CD4-positive, alpha-beta T cell treated with Interleukin-17A for 4 hours (primary cell): Measurements from ENCODE around the gene KLHL18.
"Not testable (repeated sequence)": the region's sequence is repeated elsewhere in the genome, so short reads cannot be mapped to it uniquely, and the experiment has no call there.

Source experiments
- DNase-seq: peaks from one replicate; pipeline ENCODE4 v3.0.0-alpha.2; 2020; ENCODE audit warnings: mixed read lengths

Gene KLHL18

DNA sequence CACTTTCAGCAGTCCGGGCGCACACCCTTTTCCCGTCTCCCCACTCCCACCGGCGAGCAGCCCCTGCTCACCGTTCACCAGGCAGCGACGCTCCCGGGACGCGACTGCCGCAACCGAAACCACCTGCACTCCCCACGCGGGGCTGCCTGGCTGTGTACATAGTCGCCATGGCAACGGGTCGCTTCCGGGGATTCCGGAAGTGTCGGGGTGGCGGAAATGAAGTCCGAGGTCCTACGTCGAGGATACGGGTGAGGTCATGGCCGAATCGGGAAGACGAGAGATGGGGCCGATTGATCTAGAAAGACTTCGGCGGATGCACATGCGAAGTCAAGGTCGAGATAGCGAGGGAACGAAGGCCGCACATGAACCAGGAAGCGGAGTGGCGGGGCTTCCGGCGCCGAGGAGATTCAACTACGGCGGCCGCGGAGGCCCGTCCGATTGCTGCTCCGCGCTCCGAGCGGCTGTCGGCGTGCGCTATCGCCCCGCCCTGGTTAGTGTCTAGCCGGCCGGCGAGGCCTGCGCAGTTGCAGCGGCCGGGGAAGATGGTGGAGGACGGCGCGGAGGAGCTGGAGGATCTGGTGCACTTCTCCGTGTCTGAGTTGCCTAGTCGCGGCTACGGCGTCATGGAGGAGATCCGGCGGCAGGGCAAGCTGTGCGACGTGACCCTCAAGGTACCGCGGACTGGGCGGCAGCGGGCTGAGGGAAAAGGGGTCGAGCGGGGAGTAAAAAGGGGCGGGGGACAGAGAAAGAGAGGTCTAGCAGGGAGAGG lies at the start of gene KLHL18, which contains the start of gene KIF9:
KLHL18 (plus strand) TSS at position 521 of the 769 bp plus-strand sequence; CDS start at position 543, 22 bp downstream.
KIF9 (minus strand) TSS at position 376 of the 769 bp plus-strand sequence. CDS start 5,425 bp downstream, outside the sequence.
- peak; percentile 97 for DNase-seq

DNA sequence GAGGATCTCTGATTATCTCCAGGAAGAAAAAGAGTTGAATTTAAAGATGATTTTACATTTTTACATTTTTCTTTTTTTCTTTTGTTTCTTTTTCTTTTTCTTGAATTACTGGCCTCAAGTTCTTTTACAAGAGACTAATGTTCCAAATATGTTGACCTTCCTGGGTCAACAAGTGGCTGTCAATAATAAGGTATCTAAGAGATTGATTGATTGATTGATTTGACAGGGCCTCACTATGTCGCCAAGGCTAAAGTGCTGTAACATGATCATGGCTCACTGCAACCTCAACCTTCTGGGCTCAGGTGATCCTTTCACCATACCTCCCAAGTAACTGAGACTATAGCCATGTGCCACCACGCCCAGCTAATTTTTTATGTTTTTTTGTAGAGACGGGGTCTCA lies 44.7 kb upstream of the KLHL18 start:
- no peak for DNase-seq

DNA sequence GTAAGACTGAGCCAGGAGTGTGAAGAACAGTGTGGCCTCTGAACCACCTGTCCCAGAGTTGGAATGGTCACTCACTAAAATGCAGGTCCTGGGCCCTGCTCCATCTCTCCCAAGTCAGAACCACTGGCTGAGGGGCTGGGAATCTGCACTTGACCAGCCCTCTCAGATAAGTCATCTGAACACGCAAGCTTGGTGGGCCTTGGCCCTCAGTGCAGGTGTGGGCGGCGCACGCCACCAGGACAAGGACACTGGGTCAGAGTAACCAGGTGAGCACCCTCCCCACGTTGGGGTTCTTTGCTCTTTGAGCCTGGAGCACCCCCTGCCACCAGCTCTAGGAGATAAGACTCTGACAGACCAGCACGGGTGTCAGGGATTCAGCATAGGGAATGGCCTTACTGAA lies 42.8 kb upstream of the KLHL18 start:
- no peak for DNase-seq

DNA sequence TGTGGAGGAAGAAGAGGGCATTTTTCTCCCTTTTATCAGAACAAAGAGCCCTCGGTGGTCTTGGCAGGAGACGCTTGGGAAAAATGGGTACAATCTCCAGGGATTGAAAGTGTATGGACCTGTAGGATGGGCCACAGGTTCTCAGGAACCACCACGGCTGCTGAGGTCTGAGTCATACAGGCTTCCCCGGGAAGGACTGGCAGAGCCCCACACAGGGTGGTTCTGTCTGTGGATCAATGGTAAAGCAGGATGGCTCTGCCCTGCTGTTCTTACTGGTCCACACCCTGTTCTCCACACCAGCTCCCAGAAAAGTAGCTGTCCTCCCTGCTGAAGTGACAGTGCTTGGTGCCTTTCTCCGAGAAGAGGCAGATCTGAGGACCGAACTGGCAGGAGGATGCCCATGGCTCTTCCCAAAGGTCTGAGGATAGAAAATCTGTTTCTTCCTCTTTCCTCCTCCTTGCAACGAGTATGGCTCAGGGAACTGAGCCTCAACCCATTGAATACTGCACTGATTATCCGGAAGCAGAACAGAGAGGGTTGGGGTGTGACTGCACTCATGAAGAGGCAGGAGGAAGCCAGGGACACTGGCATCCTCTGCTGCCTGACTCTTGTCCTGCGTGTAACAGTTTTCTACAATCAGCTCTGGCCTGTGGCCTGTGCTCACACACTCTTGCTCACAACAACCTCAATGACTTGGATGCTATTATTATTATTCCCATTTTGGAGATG lies 39.2 kb upstream of the KLHL18 start:
- no peak for DNase-seq

DNA sequence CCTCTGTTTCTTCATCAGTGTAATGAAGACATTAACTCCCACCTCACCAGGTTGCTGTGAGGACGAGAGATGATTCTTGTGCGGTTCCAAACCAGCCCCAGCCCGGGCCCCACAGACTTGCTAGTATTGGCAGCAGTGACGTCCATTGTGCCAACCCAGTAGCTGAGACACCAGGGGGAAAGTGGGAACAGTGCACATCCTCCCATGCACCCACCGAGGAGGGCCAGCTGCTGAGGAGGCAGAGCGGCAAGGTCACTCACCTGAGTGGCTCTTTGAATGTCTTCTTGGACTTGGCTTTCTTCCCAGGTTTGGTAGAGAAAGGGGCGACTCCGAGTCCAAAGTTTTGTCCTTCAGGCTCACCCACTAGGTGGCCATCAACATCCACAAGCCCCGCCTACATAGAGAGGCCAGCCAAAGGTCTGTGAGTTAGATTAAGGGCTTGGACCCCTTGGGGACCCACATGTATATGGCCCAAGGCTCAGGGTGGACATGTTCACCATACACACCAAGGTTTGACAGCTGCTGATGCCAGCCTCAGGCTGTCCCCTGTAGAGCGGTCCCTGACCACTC lies 38.1 kb upstream of the KLHL18 start:
- no peak for DNase-seq

DNA sequence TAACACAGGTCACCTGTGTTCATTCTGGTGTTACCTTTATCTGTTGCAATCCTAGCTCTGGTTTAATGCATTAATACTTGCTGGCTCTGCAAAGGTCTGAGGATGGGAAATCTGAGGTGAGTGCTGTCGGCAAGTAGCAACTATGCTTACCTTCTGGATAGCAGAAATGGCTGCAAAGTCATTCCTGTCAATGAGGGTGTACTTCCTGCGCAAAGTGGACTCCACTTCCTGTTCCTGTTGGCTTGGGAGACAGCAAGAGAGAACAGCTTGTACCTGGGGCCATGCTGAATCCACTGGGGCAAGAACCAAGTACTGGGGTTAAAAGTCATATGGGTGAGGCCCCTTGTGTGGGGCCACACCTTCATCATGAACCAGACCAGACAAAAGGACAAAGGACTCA lies 37.5 kb upstream of the KLHL18 start:
- no peak for DNase-seq

DNA sequence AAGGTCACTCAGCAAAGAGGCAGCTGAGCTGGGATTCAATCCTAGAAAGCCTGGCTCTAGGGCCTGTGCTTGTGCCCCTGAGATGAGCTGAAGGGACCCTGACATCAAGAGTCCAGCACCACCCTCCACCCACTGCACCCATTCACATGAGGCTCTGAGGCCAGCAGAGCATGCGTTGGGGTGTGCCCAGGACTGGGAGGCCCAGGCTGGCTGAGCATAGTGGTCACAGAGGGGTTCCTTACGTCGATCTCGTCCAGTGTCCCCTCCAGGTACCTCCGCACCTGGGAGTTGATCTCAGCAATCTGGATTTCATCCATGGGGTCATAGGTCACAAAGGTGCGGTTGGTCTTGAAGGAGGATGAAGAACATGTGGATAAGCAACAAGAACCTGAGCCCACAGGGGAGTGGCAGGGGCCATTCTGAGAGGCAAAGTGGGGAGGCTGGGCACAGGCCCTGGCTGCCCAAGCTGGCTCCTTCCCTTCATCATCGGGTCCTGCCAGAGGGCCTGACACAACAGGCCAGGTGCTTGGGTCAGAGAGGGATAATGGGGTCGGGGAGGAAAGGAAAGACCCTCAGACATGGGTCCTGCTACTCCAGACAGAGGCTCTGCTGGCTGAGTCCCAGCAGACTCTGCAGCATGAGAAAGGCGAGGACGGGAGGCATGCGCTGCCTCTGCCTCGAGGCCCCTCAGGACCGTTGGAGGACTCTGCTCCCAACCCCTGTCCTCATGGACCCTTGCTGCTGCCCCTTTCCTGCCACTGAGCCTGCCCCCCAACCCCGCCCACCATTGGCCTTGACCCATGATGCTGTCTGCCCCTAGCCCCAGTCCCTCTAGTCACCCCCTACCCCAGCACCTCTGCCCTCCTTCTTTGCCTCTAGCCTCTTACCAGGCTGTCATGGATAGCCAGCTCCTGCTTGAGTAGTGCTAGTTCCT lies 35.3 kb upstream of the KLHL18 start:
- no peak for DNase-seq

DNA sequence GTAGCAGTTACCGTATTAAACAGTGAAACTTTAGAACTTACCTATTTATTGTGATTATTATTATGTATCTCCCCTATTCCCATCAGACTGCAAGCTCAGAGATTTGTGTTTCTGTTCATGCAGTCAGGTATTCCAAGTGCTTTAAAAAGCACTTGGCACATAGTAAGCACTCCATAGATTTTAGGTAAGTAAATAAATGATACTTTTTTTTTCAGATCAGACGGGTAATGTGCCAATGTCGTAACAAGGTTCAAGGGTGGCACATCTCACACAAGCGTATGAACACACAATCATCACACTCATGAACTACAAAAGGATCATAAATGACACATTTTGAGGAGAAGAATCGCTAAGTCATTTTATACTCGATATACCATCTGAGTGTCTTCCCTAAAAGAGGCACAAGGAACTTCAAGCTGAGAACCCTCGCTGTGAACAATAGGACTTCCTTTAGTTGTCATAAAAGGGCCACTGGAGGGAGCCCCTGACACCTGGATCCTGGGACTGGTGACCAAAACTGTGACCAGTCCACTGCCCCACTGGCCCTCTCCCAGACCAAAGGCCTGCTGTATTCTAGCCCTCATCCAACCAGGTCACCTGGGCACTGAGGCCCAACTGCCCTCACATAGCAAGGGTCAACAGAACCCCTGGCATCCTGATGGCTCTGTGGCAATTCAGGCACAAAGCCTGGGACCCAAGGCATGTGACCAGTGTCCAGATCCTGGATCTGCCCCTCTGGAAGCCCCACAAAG lies 32.3 kb upstream of the KLHL18 start:
- DNase-seq: no peak

DNA sequence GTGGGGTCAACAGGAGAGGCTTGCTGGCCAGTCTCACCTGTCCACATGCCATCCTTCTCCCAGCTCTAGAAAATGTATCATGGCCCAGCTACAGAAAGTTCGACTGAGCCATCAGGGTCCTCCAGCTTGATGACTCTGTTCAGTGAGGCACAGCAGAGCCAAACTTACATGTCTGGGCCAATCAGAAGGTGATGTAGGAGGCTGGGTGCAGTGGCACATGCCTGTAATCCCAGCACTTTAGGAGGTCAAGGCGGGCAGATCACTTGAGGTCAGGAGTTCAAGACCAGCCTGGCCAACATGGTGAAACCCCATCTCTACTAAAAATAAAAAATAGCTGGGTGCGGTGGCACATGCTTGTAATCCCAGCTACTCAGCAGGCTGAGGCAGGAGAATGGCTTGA lies 31.7 kb upstream of the KLHL18 start:
- DNase-seq: not testable (repeated sequence)

DNA sequence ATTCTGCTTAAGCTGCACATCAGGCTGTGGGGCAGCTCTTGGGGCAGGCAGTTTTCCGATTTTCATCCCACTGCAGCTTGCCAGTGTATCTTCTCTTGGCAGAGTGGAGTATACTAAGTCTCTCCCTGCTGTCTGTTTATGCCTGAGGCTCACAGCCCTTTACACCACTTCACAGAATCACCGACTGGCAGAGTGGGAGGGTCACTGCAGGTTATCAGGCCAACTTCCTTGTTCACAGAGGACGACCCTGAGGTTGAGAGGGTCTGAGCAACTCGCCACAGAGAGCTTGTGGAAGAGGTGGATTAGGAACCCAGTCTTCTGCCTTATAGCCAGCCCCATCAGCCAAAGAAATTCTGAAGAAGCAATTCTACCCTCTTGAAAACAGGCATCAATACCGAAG lies 31.1 kb upstream of the KLHL18 start:
- DNase-seq: no peak

DNA sequence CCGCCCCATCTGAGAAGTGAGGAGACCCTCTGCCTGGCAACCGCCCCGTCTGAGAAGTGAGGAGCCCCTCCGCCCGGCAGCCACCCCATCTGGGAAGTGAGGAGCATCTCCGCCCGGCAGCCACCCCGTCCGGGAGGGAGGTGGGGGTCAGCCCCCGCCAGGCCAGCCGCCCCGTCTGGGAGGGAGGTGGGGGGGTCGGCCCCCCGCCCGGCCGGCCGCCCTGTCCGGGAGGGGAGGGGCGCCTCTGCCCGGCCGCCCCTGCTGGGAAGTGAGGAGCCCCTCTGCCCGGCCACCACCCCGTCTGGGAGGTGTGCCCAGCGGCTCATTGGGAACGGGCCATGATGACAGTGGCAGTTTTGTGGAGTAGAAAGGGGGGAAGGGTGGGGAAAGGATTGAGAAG lies 26.4 kb upstream of the KLHL18 start:
- not testable (repeated sequence) for DNase-seq

DNA sequence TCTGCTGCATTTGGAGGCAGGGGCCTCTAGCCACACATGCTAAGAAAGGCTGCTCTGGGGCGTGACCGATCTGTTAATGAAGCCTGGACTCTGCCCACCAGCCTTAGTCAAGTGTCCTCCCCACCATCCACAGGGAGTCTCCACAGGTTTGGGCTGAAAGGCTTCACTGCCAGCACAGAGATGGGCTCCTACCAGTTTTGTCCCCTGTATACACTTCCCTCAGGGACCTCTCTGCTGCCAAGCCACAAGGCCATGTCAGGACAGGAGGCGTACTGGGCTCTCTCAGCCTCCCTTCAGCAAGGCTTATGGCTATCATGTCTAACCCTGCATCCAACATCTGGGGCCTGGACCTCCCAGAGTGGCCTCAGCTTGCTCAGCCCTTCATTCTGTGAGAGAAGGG lies 23.6 kb upstream of the KLHL18 start:
- no peak for DNase-seq

DNA sequence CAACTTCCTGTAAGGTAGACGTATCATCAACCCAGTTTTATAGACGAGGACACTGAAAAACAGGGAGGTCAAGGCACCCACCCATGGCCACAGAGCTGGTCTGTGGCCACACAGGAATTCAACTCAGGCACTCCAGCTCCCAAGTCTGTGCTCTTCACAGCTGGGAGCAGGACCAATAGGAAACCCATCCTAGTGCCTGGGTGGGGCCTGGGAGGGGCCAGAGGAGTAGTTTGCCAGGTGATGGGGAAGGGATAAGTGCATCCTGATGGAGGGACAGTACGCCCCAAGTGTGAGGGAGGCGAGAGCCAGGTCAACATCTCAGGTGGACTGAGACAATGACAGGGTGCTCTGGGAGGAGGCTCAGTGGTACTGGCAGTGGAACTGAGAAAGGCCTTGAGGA lies 22.1 kb upstream of the KLHL18 start:
- DNase-seq: no peak

DNA sequence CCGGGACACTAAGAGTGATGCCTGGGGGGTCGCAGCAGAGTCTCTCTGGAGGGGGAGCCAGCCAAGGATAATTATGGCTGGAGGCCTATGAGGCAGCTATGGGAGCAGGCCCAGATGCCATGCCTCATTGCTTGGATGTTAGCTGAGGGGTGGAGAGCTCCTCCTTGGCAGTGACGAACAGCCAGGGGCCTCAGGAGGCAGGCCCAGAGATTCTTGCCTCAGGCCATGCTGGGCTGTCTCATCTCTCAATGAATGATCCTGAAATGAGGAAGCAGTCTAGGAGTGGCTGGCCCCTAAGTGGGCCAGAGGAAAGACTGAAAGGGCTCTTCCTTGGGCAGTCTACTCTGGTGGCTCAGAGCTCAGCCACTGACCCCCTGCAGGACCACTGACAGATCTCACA lies 21.4 kb upstream of the KLHL18 start:
- no peak for DNase-seq

DNA sequence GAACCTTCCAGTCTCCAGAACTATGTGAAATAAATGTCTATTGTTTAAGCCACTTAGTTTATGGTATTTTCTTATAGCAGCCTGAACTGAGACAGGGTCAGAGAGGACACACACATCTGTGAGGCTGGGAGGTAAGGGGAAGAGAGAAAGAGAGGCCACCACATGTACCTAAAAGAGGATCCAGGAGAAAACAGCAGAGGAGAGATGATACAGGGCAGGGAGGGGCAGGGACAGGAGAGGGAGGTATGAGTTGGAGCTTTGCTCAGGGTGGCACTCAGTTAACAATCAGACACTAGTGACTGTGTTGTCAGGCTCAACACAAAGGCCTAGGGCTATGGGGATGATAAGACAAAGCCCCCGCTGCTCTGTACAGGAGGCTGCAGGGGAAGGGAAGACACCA lies 17.7 kb upstream of the KLHL18 start:
- no peak for DNase-seq

DNA sequence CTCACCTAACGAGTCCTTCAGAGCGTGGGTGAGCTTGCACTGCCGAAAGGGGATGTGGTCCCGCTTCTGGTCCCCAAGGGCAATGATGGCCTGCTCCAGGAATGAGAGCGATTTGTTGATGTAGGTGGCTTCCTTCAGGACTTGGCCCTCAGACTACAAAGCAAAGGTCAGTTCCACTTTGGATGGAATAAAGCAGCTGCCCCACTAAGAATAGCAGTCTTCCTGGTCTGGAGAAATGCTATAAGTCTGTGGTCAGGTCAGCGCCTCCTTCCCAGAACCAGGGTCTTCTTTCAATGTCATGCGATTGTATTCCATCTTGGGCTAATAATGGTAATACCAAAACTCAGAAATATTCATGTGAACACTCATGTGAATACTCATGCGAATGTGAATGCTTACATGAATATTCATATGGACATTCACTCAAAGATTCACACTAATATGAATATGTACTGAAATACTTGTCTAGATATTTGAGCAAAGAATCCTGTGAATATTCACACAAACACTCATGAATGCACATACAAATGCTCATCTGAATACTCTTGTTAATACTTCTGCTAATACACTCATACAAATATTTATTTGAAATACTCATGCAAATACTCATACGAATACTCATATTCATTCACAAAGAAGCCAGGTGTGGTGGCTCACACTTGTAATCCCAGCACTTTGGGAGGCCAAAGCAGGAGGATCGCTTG lies 16.9 kb upstream of the KLHL18 start:
- DNase-seq: no peak

DNA sequence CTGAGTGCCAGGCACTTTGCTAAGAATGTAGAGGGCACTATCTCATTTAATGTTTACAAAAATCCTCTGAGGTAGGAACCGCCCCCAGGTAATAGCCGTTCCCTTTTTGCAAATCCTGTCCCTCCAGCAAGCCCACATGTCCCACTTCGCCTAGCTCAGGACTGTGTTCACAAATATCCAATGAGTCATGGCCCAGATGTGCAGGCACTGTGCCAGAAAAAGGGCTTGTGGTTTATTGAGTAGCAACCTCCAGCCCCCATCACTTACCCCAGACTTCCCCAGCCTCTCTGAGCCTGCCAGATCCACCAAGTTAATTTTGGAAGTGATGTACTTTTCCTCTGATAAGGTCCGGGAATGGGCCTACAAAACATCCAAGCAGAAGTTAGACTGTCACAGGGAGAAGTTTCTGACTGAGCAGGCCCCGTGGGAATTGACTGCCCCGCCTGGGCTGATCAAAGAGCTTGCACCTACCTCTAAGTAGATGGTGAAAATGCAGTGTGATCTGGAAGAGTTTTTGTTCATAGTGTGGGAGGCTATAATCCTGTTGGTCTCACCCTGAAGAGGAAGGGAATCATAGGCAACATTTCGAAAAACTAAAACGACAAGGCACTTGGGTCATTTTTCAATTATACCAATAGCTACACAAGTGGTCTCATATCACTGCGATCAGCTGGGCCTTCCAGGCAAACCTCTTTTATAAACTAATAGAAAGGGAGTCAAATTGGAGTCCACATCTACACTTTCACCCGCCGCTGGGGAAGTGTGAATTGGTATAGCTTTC lies 15.8 kb upstream of the KLHL18 start:
- peak; percentile 71 for DNase-seq

DNA sequence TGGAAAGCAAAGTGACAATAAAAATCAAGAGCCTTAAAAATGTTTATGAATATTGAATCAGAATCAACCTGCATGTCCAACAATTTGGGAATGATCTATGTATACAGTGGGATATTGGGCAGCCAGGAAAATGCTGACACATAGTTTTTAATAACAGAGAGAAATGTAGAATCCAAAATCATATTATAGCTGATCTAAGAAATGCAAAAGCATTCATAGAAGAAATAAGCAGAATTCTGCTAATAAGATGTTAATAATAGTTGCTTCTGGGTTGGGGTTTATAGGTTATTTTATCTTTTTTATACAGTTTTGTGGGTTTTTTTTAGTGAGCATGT lies 15.3 kb upstream of the KLHL18 start:
- no peak for DNase-seq

DNA sequence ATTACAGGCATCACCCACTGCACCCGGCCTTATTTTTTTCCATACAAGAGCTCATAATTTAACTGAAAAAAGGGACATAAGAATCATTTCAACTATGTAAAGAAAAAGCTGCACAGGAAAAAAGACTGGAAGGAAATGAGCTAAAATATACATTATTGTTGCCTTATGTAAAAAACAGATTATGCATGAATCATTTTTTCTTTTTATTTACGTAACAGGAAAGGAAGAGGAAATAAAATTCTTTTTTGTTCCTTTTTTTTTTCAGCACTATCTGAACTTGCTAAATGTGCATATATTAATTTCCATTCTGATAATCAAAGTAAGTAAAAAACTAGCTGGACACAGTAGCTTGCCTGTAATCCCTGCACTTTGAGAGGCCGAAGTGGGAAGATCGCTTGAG lies 12.2 kb upstream of the KLHL18 start:
- no peak for DNase-seq

DNA sequence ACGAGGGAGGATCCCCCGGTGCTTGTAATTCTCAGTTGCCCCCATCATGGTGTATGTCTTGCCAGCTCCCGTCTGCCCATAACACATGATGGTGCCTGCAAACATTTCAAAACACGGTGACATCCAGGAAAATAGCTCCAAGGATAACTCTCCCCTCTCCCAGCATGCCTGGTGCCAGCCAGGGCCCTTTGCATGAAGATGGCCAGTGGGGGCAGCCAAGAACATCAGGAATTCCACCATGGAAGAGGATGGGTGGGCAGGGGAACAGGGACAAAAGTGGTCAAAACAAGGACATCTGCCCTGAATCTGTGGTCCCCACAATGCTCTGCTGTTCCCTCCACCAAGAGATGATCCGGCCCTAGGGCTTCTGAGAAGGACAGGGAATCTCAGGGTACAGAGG lies 9.2 kb upstream of the KLHL18 start:
- DNase-seq: no peak

DNA sequence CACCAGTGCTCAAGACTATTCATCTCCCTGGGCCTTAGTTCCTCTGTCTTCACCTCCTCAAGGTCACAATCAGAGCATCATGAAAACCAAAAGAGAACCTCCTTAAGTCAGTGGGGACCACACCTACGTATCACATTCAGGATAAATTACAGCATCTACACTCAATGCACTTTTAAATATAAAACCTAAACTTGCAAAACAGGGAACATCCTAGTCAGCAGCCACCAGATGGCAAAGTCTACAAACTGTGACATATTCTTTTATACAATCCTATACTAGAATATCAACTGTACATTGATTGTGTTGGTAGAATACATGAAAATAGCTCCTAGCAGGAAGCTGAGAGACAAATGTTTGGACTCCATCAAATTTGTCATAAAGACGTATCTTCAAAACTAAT lies 8.1 kb upstream of the KLHL18 start:
- no peak for DNase-seq
